Choroid plexus epithelial cell (primary cell): Measurements from ENCODE around the gene KPNA1.
A peak's percentile ranks its signal among the peaks of the same experiment; 100 is the strongest.

Experiments
- DNase-seq: peaks from one replicate; pipeline ENCODE4 v3.0.0-alpha.2; 2010; ENCODE audit warnings: low read depth
- H3K4me3 ChIP-seq: 2 replicates; pipeline ENCODE4 v1.5.1; 2011; ENCODE audit warnings: low read depth, mild to moderate bottlenecking, control low read depth, low read length, moderate library complexity
- CTCF ChIP-seq: conservative IDR thresholded peaks from 2 replicates; pipeline ENCODE4 v1.5.1; 2011; ENCODE audit warnings: low read depth, mild to moderate bottlenecking, control low read depth, inconsistent platforms, low read length, moderate library complexity

Gene KPNA1

GRCh38 chr3:122520861-122521260 lies 6.1 kb upstream of the KPNA1 start:
- peak; percentile 66 for DNase-seq
- no peak overlapping the region for H3K4me3 ChIP-seq
- TF ChIP-seq CTCF, result no peak

DNA sequence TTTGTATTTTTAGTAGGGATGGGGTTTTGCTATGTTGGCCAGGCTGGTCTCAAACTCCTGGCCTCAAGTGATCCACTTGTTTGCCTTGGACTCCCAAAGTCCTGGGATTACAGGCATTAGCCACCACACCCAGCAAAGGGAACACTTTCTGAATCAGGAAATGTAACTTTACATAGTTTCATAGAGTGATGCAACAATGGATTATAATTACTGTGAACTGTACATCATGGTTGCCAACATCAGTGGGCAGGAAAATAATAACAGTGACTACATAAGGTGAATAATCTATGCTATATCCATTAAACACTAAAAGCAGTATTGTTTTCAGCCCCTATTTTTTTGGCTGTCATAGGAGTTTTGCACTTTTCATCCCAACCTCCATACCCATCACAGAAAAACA lies 5.0 kb upstream of the KPNA1 start:
- no peak for DNase-seq
- no peak for TF ChIP-seq CTCF

DNA sequence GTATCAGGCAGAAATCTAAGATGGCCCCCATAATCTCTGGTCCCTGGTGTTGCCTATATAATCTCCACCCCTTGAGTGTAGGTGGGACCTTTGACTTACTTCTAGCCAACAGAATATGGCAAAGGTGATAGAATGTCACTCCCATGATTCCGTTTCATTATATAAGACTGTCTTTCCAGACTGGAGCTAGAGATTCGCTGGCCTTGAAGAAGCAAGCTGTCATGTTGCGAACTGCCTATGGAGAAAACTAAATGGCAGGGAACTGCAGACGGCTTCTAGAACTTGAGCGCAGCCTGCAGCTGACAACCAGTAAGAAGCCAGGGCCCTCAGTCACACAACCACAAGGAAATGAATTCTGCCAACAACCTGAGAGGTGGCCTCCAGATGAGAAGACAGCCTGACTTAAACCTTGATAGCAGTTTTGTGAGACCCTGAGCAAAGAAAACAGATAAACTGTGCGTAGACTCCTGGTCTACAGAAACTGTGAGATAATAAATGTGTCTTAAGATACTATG lies 2.2 kb upstream of the KPNA1 start:
- no peak for DNase-seq
- H3K4me3 ChIP-seq, result no peak overlapping the region
- no peak for TF ChIP-seq CTCF

More for the DNA sequence above, 5.0 kb upstream of the KPNA1 start:
- H3K4me3 ChIP-seq, result no peak overlapping the region

- DNase-seq, result no peak
- no peak overlapping the region for H3K4me3 ChIP-seq
- TF ChIP-seq CTCF, result no peak
These were observed 1.1 kb upstream of the KPNA1 start for GRCh38 chr3:122515870-122516269.

GRCh38 chr3:122515020-122515468 lies 305 bp upstream of the KPNA1 start:
- DNase-seq, result no peak
- no peak for TF ChIP-seq CTCF
- peak overlapping the region; percentile 81 for H3K4me3 ChIP-seq

DNA sequence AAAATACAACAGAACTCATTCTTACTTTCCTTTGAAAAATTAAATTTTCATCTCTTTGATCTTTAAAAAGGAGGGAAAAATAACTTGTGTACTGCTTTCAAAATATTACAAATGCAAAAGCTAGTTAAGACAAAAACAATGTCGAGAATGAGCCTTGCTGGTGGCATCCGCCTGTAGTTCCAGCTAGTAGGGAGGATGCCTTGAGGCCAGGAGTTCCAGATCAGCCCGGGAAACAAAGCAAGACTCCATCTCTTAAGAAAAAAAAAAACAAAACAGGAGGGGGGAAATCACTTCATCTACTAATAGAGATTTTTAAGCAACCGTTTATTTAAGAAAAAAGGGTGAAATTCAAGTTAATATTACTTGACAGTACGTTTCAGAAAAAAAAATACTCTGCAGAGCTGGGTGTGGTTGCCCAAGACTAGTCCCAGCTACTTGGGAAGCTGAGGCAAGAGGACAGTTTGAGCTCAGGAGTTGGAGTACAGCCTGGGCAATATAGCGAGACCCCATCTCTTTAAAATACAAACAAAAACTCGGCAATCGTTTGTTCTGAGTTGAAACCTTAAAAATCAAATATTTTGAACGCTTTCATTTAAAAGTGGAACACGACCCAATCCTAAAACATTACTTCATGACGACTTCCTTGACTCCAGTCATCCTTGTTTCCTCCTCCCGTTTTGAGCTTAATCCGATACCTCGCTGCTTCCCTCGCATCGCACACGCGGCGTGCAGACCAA lies 1.2 kb downstream of the KPNA1 start:
- DNase-seq, result no peak
- no peak for TF ChIP-seq CTCF
- H3K4me3 ChIP-seq, result peak overlapping the region; percentile 81

GRCh38 chr3:122512284-122512683 lies 2.5 kb downstream of the KPNA1 start:
- no peak for TF ChIP-seq CTCF
- no peak overlapping the region for H3K4me3 ChIP-seq
- DNase-seq, result no peak
